ENCODE measurements around the gene MORN3. TPM values are rescaled to one million over a fixed set of nuclear protein-coding genes. Genes with fewer than 3 reads are reported as not detected.

The MORN3 gene
- total and polyA plus RNA-seq, 2 of the 4 experiments (the other 2 are of a cell fraction), result 0.18 to 0.22 TPM

DNA sequence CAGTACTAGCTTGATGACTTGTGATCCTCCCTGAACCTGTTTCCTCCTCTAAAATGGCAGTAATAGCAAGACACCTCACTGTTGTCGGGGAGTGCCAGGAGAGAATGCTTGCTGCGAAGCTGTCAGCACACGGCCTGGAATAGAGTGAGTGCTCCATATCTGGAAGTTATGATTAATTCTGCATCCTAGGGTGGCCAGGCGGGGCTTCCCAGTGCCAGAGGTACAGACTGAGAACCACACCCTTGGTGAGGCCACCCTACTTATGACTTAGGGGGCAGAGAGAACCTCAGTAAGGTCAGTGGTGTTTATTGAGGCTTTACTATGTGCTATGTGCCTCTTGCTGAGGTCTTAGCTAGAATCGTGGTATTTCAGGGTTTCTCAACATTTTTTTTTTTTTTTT is 20.1 kb downstream of the MORN3 start:
- Histone ChIP-seq H2BK20ac (ENCODE audit: low read depth, low read length) (no peak overlapping the region), H2AFZ (replicated peaks; ENCODE audit: low read length, poor library complexity) (no peak overlapping the region), H2BK120ac (ENCODE audit: low read depth, low read length) (no peak overlapping the region), H3K27ac (ENCODE audit: insufficient read depth, low read length) (no peak overlapping the region), H2BK15ac (ENCODE audit: low read depth, low read length) (no peak overlapping the region), H3K9me1 (ENCODE audit: insufficient read depth, low read length) (0 out of 2 replicates have a peak, but pooled peaks cover 3% of the 10 kb centered on the region), H3K4me1 (ENCODE audit: control insufficient read depth, insufficient read depth, low read length) (no peaks in the 10 kb centered on the region), H3K36me3 (ENCODE audit: control insufficient read depth, insufficient read depth, low read length) (no peaks in the 10 kb centered on the region), H3K23ac (ENCODE audit: low read depth, low read length) (no peak overlapping the region), H3K4me2 (ENCODE audit: low read depth, low read length) (no peak overlapping the region), H4K20me1 (ENCODE audit: insufficient read depth, low read length) (no peaks in the 10 kb centered on the region), H3K4ac (ENCODE audit: low read depth, low read length) (no peak overlapping the region), H2BK5ac (ENCODE audit: low read depth, low read length, poor library complexity, severe bottlenecking) (no peak overlapping the region), H3K9me3 (ENCODE audit: control insufficient read depth, insufficient read depth, low read length) (no peaks in the 10 kb centered on the region), H3K27me3 (ENCODE audit: control insufficient read depth, insufficient read depth, low read length) (no peaks in the 10 kb centered on the region), H2AK9ac (replicated peaks; ENCODE audit: low read depth, low read length, poor library complexity) (no peak overlapping the region), H3K79me1 (ENCODE audit: low read depth in 1 of 2, low read length in 2 of 2) (0 out of 4 replicates have a peak, but pooled peaks cover 0 to 4% of the 10 kb centered on the region in 2 experiments), H3K14ac (replicated peaks; ENCODE audit: low read depth, low read length) (no peak overlapping the region), H3K9ac (ENCODE audit: low read depth, low read length) (no peak overlapping the region), H3K4me3 (ENCODE audit: insufficient read depth, low read depth, low read length) (no peak overlapping the region), H4K91ac (ENCODE audit: insufficient read depth, low read depth, low read length) (no peak overlapping the region), H4K8ac (ENCODE audit: low read depth in 2 of 2, low read length in 2 of 2) (no peak overlapping the region), H3K56ac (ENCODE audit: extremely low read depth, insufficient read depth, low read length) (no peak overlapping the region), H4K5ac (ENCODE audit: low read depth, low read length) (no peak overlapping the region), H2AK5ac (ENCODE audit: low read depth, low read length) (no peak overlapping the region), H3K18ac (ENCODE audit: low read depth, low read length) (no peak overlapping the region)
- TF ChIP-seq, protein P1, sequence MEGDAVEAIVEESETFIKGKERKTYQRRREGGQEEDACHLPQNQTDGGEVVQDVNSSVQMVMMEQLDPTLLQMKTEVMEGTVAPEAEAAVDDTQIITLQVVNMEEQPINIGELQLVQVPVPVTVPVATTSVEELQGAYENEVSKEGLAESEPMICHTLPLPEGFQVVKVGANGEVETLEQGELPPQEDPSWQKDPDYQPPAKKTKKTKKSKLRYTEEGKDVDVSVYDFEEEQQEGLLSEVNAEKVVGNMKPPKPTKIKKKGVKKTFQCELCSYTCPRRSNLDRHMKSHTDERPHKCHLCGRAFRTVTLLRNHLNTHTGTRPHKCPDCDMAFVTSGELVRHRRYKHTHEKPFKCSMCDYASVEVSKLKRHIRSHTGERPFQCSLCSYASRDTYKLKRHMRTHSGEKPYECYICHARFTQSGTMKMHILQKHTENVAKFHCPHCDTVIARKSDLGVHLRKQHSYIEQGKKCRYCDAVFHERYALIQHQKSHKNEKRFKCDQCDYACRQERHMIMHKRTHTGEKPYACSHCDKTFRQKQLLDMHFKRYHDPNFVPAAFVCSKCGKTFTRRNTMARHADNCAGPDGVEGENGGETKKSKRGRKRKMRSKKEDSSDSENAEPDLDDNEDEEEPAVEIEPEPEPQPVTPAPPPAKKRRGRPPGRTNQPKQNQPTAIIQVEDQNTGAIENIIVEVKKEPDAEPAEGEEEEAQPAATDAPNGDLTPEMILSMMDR (conservative IDR thresholded peaks at IDR 0.05; ENCODE audit: low read depth, low read length), result no peak
- no peak for TF ChIP-seq MXI1 (IDR thresholded peaks at IDR 0.05; ENCODE audit: borderline replicate concordance, low read depth, low read length)
- TF ChIP-seq RCOR1 (IDR thresholded peaks at IDR 0.05; ENCODE audit: insufficient replicate concordance, low read length), result no peak
- TF ChIP-seq CHD1 (IDR thresholded peaks at IDR 0.05; ENCODE audit: low read depth, low read length), result no peak
- no peak for ATAC-seq (ENCODE audit: low read depth)
- DNase-seq, result no peak
- no CpG with 5 or more reads among the region's 5 CpGs for WGBS, 2 experiments (ENCODE audit: extremely low coverage in 2 of 2, insufficient read length in 1 of 2)
- POLR2A ChIA-PET (ENCODE audit: unreplicated experiment), result no interaction called here
- in situ Hi-C loops (cut with MboI; ENCODE audit: low sequenced_read_pairs) (no loop called here), dilution Hi-C loops (cut with HindIII; ENCODE audit: low sequenced_read_pairs, unreplicated experiment) (no loop called here), intact Hi-C loops (cut with micrococcal nuclease) (no loop called here)
- BruUV-seq (replicated peaks), result no TSS peak
- CTCF ChIA-PET, result no interaction called here

All from IMR-90 (cell line).